GM12891 (cell line): ENCODE results near the gene APBB2.

Experiments used
- PAX5 ChIP-seq: IDR thresholded peaks from 2 replicates; pipeline ENCODE4 v1.6.1; 2011; ENCODE audit warnings: low read length, moderate library complexity, mild to moderate bottlenecking; ENCODE audit not compliant: insufficient read depth, severe bottlenecking
- POLR2A ChIP-seq: IDR thresholded peaks from 2 replicates; pipeline ENCODE4 v1.6.1; 2011; ENCODE audit warnings: low read depth, low read length, control low read depth
- POLR2AphosphoS5 ChIP-seq: IDR thresholded peaks from 2 replicates; pipeline ENCODE4 v1.6.1; 2011; ENCODE audit warnings: low read depth, low read length, control low read depth
- TAF1 ChIP-seq: IDR thresholded peaks from 2 replicates; pipeline ENCODE4 v1.6.1; 2011; ENCODE audit warnings: low read depth, low read length, control low read depth

GRCh38 chr4:41257257-41257901 is 43.0 kb upstream of the APBB2 start:
- TF ChIP-seq POLR2A (no peak), PAX5 (no peak), POLR2AphosphoS5 (no peak), TAF1 (no peak)
